NCI-H460 (cell line): ENCODE results near the gene GUK1. TPM values are rescaled to one million over a fixed set of nuclear protein-coding genes. Genes with fewer than 3 reads are reported as not detected.

Source experiments
- DNase-seq: peaks from one replicate; pipeline ENCODE4 v3.0.0-alpha.2; 2016; ENCODE audit warnings: low read depth; ENCODE audit errors: extremely low read depth
- total RNA-seq: library from RNA; depleted of rRNA; stranded (reverse); fragments of >200 nt; shearing (Covaris generic); gene quantifications from 2 replicates; pipeline ENCODE4 v1.2.3, GENCODE V29; 2014

The GUK1 gene
- total RNA-seq, 1 experiment from 2014 or later: 169 TPM

DNA sequence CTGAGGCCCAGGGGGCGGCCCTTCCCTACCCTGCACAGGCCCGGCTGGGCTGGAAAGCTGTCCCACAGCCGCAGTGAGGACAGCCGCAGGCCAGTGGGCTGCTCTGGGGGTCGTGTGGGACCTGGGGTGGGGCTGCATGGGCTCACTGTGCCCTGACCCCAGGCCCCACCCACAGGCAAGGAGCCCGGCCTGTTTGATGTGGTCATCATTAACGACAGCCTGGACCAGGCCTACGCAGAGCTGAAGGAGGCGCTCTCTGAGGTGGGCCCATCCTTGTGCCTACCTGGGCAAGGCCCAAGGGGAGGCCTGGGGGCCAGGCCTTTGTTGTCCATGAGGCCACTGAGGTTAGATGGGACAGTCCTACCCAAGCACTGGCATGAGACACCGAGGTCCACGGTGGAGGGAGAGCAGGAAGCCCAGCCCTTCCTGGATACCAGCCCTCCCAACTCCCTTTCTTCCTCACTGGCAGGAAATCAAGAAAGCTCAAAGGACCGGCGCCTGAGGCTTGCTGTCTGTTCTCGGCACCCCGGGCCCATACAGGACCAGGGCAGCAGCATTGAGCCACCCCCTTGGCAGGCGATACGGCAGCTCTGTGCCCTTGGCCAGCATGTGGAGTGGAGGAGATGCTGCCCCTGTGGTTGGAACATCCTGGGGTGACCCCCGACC, 8.2 kb downstream of the GUK1 start:
- DNase-seq: no peak

DNA sequence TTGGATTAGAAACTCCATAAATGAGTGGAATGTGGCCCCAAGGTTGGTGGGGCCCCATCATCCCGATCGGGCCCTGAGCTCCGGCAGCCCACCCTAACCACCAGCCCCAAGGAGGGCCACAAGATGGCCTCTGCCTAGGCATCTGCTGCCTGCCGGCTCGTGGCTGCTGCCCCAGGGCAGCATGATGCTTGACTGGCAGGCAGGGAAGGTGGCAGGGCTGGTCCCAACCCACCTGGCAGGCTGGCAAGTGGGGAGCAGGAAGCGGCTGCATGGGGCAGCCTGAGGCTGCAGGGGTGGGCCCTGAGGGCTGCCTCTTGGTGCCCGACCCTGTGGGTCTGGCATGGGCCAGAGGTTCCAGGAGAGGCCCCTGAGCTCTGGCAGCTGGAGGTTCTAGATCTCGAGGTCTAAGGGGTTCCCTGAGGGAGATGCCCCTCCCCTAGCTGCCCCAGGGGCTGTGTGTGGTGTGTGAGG, 8.9 kb downstream of the GUK1 start:
- no peak for DNase-seq

DNA sequence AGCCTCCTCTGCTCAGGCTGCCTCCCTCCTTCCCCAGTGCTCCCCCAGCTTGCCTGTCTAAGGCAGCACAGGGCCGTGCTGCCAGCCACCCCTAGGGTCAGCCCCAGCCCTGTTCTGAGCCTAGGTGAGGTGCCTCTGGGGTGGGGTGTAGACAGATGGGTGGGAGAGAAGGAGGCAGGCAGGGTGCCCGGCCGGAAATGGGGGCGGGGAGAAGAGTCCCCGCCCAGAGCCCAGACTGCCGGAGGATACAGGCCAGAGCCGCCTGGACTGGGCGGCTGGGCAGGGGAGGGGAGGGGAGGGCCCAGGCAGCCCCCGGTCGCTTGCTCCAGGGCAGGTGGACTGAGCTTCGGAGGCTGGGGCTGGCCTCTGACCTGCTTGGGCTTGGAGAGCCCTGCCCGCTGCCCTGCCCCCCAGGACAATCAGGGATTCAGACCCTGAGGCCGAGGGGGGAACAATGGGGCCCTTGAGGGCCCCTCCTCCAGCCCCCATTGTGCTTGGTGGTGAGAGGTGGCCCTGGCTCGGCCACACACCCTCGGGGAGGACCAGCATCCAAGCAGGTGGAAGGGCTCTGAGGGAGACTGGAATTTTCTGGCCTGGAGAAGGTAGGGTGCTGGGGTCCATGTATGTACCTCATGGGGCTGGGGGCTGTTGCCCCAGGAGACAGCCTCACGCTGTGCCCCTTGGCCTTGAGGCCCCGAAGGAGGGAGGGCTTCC, 9.5 kb downstream of the GUK1 start, which contains the start of gene GJC2:
GJC2 (plus strand) TSS at position 525 of the 714 bp plus-strand sequence. CDS start 7,829 bp downstream, outside the sequence.
- DNase-seq: peak; percentile 23

DNA sequence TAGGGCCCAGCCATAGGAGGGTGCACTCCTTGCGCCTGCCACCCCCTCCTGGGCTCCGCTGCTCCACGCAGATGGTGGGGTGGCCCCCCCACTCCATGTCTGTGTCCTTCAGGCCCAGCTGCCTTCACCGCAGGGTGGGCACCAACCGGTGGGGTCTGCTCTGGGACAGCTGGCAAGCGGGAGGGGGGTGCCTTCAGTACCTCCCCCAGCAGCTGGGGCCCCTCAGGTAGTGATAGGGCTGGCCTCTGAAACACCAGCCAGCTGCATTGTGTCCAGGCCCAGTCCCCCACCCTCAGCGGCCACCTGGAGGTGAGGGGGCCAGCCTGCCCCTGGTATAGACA, 10.0 kb downstream of the GUK1 start:
- DNase-seq: no peak

DNA sequence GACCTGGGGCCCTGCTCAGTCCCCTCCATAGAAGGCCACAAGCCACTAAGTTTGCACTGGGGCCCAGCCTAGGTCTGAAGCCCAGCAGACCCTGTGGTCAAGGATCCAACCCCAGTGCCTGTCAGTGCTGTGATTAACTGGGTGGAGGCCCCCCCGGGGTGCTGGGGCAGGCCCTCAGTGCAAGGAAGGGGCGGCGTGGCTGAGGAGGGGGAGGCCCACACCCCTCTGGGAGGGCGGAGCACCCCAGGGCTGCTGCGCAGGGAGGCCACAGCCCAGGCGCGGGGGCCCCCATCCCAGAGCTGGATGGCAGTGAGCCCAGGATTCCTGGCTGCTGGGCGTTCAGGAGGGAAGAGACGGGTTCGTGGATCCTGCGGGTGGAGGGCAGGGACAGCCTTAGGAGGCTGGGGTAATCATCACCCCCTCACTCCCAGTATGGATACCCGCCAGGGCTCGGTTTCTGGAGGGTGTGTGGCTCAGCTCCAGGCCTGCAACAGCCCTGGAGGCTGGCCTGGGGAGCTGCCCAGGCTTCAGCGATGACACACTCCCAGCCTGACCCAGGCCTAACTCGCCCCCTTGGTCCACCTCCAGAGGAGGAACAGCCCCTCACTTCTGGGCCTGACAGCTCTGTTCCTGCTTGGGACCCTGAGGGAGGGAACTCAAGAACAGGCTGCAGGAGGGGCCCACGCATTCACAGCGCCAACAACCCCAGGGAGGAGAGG, 10.5 kb downstream of the GUK1 start:
- no peak for DNase-seq

DNA sequence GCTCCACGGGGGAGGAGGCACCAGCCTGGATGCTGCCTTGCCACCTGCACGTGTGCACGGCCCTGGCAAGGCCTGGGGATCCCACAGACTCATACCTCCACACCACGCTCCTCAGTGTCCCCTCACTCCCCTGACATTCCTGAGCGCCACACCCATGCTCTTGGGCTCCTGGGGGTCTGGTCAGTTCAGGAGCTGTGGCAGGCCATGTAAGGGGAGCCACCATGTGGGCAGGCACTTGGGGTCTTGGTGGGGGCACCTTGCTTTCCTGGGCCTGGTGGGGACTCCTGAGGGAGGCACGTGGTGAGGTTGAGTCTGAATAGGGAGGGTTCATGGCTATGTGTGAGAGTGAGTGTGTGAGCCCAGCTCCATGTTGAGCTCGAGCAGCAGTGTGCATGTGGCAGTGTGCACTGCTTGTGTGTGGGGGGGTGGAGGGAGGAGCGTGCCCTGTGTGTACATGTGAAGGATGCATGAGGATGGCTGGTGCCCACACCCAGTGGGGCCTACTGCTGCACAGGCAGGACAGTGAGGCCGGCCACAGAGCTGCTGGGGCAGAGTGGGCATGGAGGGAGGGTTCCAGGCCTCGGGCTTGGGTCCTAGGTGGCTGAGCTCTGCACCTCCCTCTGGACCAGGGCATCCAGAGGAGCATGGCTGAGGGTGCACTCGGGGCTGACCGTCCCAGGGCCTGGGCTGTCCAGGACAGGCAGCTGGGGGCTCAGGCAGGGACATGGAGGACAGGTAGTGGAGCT, 11.3 kb downstream of the GUK1 start:
- DNase-seq: no peak

DNA sequence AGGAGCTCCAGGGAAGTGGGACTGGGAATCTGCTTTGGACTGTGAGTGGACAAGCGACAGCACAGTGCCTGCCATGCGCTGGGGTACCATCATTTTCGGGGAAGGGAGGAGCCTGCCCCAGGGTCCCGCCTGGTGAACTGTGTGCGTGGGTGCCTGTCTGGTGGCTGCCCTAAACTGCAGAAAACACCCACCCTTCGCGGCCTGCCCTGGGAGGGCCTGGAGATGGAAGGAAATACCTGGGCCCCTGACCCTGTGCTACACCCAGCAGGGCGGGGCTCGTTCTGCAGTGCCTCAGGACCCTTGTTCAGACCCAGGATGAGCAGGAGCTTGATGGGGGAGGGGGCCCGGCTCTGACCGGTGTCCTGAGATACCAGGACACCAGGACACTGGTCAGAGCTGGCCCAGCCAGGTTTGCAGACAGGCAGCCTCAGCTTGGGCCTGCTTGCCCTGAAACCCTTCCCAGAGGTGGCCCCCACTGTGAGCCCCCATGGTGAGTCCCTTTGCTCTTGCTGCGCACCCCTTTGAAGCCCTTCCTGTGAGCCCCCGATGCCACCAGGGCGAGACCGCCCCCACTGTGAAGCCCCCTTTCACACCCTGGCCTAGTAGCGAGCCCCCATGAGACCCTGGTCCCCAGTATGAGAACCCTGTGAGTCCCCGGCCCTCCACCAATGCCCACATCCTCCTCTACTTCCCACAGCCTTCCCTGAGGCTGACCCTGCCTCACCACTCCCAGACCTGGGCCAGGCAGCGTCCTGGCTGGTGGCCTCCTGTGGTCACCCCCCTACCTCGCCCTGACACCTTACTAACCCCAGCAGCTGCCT, 12.2 kb downstream of the GUK1 start:
- no peak for DNase-seq

DNA sequence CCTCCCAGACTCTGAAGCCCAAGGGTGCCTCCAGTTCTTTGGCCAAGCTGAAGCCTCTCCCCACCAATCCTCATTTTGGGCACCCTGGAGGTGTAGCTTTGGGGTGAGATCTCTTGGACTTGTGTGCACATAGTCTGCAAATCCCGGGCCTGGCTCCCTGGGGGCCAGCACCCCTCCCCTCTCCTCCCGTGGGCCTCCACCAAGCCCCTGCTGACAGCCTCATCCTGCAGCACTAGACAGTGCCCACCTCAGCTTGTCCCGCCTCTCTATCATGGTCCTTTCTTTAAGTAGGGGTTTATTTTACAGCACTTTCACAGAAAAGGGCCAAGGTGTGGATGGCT, 12.8 kb downstream of the GUK1 start:
- no peak for DNase-seq

DNA sequence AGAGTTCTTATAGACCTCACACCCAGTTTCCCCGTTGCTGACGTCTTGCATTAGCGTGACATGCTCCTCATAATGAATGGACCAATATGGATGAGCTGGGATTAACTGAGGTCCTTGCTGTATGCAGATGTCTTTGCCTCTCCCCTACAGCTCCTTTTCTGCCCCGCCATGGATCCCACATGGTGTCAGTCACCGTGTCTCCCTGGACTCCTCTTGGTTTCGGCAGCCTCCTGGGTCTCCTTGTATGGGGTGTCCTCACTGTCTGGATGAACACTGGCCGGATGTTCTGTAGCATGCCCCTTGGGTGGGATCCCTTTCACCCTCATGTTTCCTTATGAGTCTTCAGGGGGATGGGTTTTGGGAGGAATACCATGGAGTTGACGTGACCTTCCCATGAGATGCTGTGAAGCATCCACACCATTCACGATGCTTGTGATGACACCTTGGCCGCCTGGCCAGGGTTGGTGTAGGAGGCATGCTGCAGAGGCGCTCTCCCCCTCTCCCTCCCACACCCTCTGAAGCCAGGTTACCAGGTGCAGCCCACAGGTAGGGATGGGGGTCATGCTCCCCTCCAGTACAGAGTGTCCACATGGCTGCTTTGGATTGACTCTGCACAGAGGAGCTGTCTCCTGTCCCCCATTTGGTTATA, 14.1 kb downstream of the GUK1 start:
- no peak for DNase-seq

DNA sequence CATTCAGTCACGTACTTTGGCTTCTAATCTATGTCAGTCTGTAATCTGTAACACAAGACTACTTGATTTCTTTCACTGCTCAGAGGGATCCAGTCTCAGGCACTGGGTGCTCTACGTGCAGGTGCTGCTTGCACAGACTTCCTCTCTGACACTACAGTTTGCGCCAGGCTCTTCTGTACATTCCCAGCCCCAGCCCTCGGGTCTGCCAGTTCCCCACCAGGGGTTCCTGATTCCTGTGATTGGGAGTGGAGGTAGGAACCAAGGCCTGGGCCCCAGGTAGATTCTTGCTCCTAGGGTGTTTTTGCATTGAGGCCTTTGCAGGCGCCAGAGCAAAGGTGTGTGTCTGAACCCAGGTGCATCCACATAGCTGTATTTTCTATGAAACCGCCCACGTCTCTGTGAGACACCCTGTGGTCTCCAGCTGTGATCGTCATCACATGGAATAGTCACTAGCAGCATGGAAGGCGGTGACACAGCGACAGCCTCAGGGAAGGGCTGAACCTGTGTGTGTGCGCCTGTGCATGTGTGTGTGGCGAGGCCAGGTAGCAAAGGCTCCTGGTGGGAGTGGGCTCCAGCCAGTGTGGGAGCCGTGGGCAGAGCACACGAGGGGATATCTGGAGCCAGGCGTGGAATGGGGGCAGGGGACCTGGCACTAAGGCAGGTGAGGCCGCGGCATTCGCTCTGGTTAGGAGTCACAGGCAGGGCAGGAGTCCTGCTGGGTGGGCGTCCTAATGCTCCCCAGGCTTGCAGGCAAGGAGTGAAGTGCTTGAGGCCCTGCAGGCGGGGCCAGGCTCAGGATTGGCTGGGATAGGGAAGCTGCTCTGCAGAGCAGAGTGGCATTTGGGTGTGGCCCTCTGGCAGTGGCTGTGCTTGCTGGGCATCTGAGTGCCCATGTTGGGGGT, 14.8 kb downstream of the GUK1 start:
- no peak for DNase-seq

DNA sequence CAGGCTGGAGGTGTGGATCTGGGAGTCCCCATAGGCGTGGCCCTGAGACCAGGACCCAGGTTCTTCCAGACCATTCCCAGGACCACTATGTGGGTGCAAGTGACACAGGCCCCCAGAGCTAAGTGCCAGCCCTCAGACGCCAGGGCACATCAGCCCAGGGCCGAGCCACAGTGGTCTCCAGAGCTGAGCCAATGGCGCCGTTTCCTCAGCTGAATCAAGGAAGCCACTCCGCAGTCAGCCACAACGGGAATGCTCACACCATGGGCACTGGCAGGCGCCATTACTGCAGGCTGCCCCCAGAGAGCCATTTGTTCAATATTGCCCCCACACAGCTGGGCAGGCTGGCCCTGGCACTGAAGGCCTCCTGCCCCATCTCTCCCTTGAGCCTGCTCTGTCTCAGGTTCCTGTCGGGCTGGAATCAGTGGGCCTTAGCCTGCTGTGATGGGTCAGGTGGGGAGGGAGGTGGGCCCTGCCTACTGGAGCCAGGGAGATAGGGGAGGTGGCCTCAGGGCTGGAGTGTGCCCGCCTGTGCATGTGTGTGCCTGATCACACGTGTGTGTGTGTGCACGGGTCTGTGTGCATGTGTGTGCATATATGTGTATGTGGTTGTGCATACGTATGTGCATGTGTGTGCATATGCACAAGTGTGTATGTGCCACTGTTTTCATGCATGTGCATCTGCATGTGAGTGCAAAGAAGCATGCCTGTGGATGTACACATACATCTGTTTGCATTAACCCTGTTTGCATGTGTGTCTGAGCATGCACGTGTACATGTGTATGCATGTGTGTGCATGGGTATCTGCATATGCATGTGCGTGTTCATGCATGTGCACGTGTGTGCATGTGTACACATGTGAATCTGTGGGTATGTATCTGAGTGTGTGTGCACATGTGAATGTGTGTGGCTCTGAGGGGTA, 15.8 kb downstream of the GUK1 start:
- DNase-seq: no peak

DNA sequence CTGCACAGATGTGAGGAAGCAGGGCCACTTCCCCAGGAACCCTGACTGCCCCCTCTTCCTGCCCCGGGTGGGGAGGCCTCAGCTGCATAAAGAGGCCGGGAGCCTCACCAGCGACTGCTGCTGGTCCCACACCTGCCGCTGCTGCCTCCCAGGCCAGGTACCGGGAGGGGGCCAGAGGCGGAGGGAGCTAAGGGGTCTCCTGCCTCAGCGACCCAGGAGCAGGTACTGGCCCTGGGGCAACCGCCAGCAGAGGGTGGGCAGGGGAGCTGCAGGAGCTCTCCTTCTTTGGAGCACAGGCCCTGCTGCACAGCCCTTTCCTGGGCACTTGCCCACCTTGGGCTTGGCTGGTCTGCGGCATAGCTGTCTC, 16.4 kb downstream of the GUK1 start:
- no peak for DNase-seq

DNA sequence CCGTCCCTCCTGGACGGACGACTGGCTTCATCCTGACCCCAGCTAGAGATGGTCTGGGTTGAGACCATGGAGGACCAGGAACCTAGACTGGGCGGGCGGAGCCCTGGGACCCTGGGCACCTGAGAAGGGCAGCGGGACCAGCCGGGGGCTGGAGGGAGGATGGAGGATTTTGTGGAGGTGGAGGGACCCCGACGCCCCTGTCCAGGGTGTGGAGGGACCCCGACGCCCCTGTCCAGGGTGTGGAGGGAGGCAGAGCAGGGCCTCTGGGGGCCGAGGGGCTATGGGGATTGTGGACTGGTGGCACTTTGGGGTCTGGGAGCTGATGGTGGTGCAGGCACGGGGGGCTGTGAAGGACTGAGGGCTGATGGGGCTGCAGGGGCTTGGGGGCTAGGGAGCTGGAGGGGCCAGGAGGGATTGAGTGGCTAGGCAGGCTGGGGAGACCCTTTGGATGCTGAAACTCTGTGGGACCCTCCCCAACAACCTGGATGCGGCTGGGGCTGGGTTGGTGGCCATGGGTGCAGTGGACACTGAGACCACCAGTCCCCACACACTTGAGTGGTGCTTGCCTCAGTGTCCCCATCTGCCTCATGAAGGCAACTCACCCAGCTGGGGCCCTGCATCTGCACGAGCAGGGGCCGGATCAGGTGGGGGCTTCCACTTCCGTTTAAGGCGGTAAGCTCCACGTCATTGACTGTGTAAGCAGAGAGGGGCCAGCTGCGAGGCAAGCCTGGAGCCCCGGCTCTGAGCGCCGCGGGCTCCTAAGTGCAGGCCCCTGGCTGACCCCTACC, 17.1 kb downstream of the GUK1 start:
- no peak for DNase-seq

DNA sequence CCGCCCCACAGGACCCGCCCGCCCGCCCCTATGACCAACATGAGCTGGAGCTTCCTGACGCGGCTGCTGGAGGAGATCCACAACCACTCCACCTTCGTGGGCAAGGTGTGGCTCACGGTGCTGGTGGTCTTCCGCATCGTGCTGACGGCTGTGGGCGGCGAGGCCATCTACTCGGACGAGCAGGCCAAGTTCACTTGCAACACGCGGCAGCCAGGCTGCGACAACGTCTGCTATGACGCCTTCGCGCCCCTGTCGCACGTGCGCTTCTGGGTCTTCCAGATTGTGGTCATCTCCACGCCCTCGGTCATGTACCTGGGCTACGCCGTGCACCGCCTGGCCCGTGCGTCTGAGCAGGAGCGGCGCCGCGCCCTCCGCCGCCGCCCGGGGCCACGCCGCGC, 17.6 kb downstream of the GUK1 start:
- DNase-seq: no peak

DNA sequence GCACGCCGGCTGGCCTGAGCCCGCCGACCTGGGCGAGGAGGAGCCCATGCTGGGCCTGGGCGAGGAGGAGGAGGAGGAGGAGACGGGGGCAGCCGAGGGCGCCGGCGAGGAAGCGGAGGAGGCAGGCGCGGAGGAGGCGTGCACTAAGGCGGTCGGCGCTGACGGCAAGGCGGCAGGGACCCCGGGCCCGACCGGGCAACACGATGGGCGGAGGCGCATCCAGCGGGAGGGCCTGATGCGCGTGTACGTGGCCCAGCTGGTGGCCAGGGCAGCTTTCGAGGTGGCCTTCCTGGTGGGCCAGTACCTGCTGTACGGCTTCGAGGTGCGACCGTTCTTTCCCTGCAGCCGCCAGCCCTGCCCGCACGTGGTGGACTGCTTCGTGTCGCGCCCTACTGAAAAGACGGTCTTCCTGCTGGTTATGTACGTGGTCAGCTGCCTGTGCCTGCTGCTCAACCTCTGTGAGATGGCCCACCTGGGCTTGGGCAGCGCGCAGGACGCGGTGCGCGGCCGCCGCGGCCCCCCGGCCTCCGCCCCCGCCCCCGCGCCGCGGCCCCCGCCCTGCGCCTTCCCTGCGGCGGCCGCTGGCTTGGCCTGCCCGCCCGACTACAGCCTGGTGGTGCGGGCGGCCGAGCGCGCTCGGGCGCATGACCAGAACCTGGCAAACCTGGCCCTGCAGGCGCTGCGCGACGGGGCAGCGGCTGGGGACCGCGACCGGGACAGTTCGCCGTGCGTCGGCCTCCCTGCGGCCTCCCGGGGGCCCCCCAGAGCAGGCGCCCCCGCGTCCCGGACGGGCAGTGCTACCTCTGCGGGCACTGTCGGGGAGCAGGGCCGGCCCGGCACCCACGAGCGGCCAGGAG, 18.3 kb downstream of the GUK1 start:
- no peak for DNase-seq
